Osteoblast (primary cell): ENCODE results near the gene CACNA1C. TPM values are rescaled to one million over a fixed set of nuclear protein-coding genes. Genes with fewer than 3 reads are reported as not detected.

Experiments
- DNase-seq: peaks from one replicate; pipeline ENCODE4 v3.0.0; 2011; ENCODE audit warnings: low spot score, mixed read lengths; ENCODE audit not compliant: insufficient read length; ENCODE audit errors: missing footprints
- H2AFZ ChIP-seq: 2 replicates; pipeline ENCODE4 v1.6.0; 2011; ENCODE audit warnings: mild to moderate bottlenecking, low read length
- H3K27ac ChIP-seq: 2 replicates; pipeline ENCODE4 v1.5.1; 2011; ENCODE audit warnings: mild to moderate bottlenecking, low read depth, low read length, moderate library complexity
- H3K27me3 ChIP-seq: 2 replicates; pipeline ENCODE4 v1.6.0; 2012; ENCODE audit warnings: mild to moderate bottlenecking, control low read depth, inconsistent platforms, low read length, moderate library complexity; ENCODE audit not compliant: insufficient read depth
- H3K36me3 ChIP-seq: 2 replicates; pipeline ENCODE4 v1.5.1; 2011; ENCODE audit warnings: mild to moderate bottlenecking, low read length, control low read depth, moderate library complexity; ENCODE audit not compliant: insufficient read depth
- H3K4me1 ChIP-seq: 2 replicates; pipeline ENCODE4 v1.5.1; 2011; ENCODE audit warnings: mild to moderate bottlenecking, low read length, control low read depth, moderate library complexity; ENCODE audit not compliant: insufficient read depth
- H3K4me2 ChIP-seq: 2 replicates; pipeline ENCODE4 v1.6.0; 2011; ENCODE audit warnings: mild to moderate bottlenecking, low read length; ENCODE audit not compliant: insufficient read depth
- H3K4me3 ChIP-seq: fragments of 200-600 bp; sonication (generic); 3 replicates; pipeline ENCODE4 v1.5.1; 2012; ENCODE audit warnings: mild to moderate bottlenecking, low read length, inconsistent platforms; ENCODE audit not compliant: insufficient read depth
- H3K79me2 ChIP-seq: 2 replicates; pipeline ENCODE4 v1.6.0; 2012; ENCODE audit warnings: mild to moderate bottlenecking, low read length, control low read depth, inconsistent platforms; ENCODE audit not compliant: insufficient read depth
- H3K9me3 ChIP-seq: 2 replicates; pipeline ENCODE4 v1.5.1; 2011; ENCODE audit warnings: low read depth, low read length, control low read depth
- H4K20me1 ChIP-seq: 2 replicates; pipeline ENCODE4 v1.6.0; 2012; ENCODE audit warnings: mild to moderate bottlenecking, low read length, control low read depth; ENCODE audit not compliant: insufficient read depth
- CTCF ChIP-seq: IDR thresholded peaks from 2 replicates; pipeline ENCODE4 v1.5.1; 2011; ENCODE audit warnings: mild to moderate bottlenecking, low read depth, low read length, moderate library complexity; ENCODE audit errors: extremely low read depth
- total RNA-seq: library from RNA; depleted of rRNA; stranded (reverse); fragments of >200 nt; gene quantifications from 2 replicates; pipeline ENCODE4 v1.2.3, GENCODE V29; 2012

CACNA1C gene
- total RNA-seq, 1 donor = 19.2 TPM

- no peak for DNase-seq
- H2AFZ ChIP-seq = peak overlapping the region; percentile 1
- H3K4me1 ChIP-seq = peaks cover 18% of the 10 kb centered on the region
- no peak overlapping the region for H3K4me3 ChIP-seq
- H4K20me1 ChIP-seq = peaks cover 8% of the 10 kb centered on the region
- H3K79me2 ChIP-seq = no peaks in the 10 kb centered on the region
- no peaks in the 10 kb centered on the region for H3K27me3 ChIP-seq
- no peaks in the 10 kb centered on the region for H3K9me3 ChIP-seq
- TF ChIP-seq CTCF = no peak
- H3K36me3 ChIP-seq = no peaks in the 10 kb centered on the region
- H3K4me2 ChIP-seq = peak overlapping the region; percentile 23
- H3K27ac ChIP-seq = peak overlapping the region; percentile 38
Observed at GRCh38 chr12:2358986-2359658, 306.3 kb downstream of the CACNA1C start.

- no peak overlapping the region for H2AFZ ChIP-seq
- TF ChIP-seq CTCF = no peak
- no peak overlapping the region for H3K27ac ChIP-seq
- no peaks in the 10 kb centered on the region for H3K27me3 ChIP-seq
- H3K79me2 ChIP-seq = no peaks in the 10 kb centered on the region
- H3K4me1 ChIP-seq = peaks cover 18% of the 10 kb centered on the region
- peaks cover 8% of the 10 kb centered on the region for H4K20me1 ChIP-seq
- H3K4me3 ChIP-seq = no peak overlapping the region
- H3K4me2 ChIP-seq = no peak overlapping the region
- no peak for DNase-seq
- H3K36me3 ChIP-seq = no peaks in the 10 kb centered on the region
- no peaks in the 10 kb centered on the region for H3K9me3 ChIP-seq
Observed at GRCh38 chr12:2359725-2360629, 307.2 kb downstream of the CACNA1C start.

GRCh38 chr12:2360630-2361170 lies 307.9 kb downstream of the CACNA1C start:
- Histone ChIP-seq H2AFZ (no peak overlapping the region), H3K4me2 (no peak overlapping the region), H3K4me1 (peaks cover 18% of the 10 kb centered on the region), H3K27ac (no peak overlapping the region), H3K4me3 (no peak overlapping the region), H3K9me3 (no peaks in the 10 kb centered on the region), H4K20me1 (peaks cover 8% of the 10 kb centered on the region), H3K27me3 (no peaks in the 10 kb centered on the region), H3K79me2 (no peaks in the 10 kb centered on the region), H3K36me3 (no peaks in the 10 kb centered on the region)
- peak; percentile 36 for TF ChIP-seq CTCF
- no peak for DNase-seq
